H1 (cell line): ENCODE results near the gene XKR8. TPM values are rescaled to one million over a fixed set of nuclear protein-coding genes. Genes with fewer than 3 reads are reported as not detected.

Source experiments
- CTCF ChIA-PET: fragments of 300-600 bp; sonication (Branson Sonifier 250); formaldehyde crosslinking; loops from one replicate; lab custom pipeline; 2021; ENCODE audit not compliant: partially characterized antibody; lab: Charles Lee
- POLR2A ChIA-PET: fragments of 300-600 bp; sonication (Branson Sonifier 250); formaldehyde crosslinking; loops from one replicate; lab custom pipeline; 2021; ENCODE audit warnings: inconsistent platforms; ENCODE audit not compliant: partially characterized antibody; lab: Charles Lee
- DNase-seq, 2 experiments: peaks; one replicate each; pipeline versions ENCODE4 v3.0.0 to v3.0.0-alpha.2; 2010 to 2022; ENCODE audit warnings: low spot score in 2 of 2, low read depth in 1 of 2, mixed read lengths in 1 of 2
- FAIRE-seq: peaks from 2 replicates; lab custom pipeline; 2011; peaks lifted over from hg19 to GRCh38; lab: Jason Lieb, UNC
- H2AFZ ChIP-seq: 2 replicates; pipeline ENCODE4 v1.8.1; 2012; ENCODE audit warnings: low read length, inconsistent platforms
- H2AK5ac ChIP-seq: 2 replicates; pipeline ENCODE4 v1.6.1; 2013; ENCODE audit warnings: low read depth, low read length
- H2BK120ac ChIP-seq: replicated peaks from 2 replicates; pipeline ENCODE3; 2013; ENCODE audit warnings: low read depth, low read length, inconsistent platforms
- H2BK12ac ChIP-seq: 2 replicates; pipeline ENCODE4 v1.6.1; 2013; ENCODE audit warnings: low read depth, low read length
- H2BK15ac ChIP-seq: 2 replicates; pipeline ENCODE4 v1.6.1; 2013; ENCODE audit warnings: low read length
- H2BK20ac ChIP-seq: 2 replicates; pipeline ENCODE4 v1.6.1; 2013; ENCODE audit warnings: low read length
- H2BK5ac ChIP-seq: 2 replicates; pipeline ENCODE4 v1.6.1; 2013; ENCODE audit warnings: low read depth, low read length
- H3K14ac ChIP-seq: 2 replicates; pipeline ENCODE4 v1.6.1; 2013; ENCODE audit warnings: inconsistent platforms; ENCODE audit not compliant: insufficient read length
- H3K18ac ChIP-seq: 2 replicates; pipeline ENCODE4 v1.6.1; 2013; ENCODE audit warnings: low read length; ENCODE audit errors: extremely low read depth
- H3K23ac ChIP-seq: 2 replicates; pipeline ENCODE4 v1.6.1; 2013; ENCODE audit warnings: inconsistent platforms; ENCODE audit not compliant: insufficient read length
- H3K23me2 ChIP-seq: 2 replicates; pipeline ENCODE4 v1.6.1; 2013; ENCODE audit warnings: low read depth, low read length
- H3K27ac ChIP-seq: 2 replicates; pipeline ENCODE4 v1.6.1; 2011; ENCODE audit warnings: low read depth, low read length, inconsistent platforms
- H3K27me3 ChIP-seq, 4 experiments: replicated peaks in 1 of 4; 1 replicate in 1 of 4; 2 replicates in 3 of 4; pipeline versions ENCODE4 v1.6.1 to v1.8.1; 2011 to 2013; ENCODE audit warnings: low read length in 3 of 4, mild to moderate bottlenecking in 3 of 4, inconsistent platforms in 2 of 4, mixed read lengths in 2 of 4, moderate library complexity in 1 of 4; ENCODE audit not compliant: control insufficient read depth in 3 of 4, insufficient read depth in 3 of 4; ENCODE audit errors: extremely low read depth in 1 of 4
- H3K36me3 ChIP-seq, 4 experiments: 2 replicates each; pipeline versions ENCODE4 v1.6.1 to v1.8.1; 2011 to 2013; ENCODE audit warnings: mild to moderate bottlenecking in 4 of 4, low read length in 3 of 4, moderate library complexity in 2 of 4, control low read depth in 1 of 4, inconsistent platforms in 1 of 4; ENCODE audit not compliant: insufficient read depth in 4 of 4, control insufficient read depth in 2 of 4
- H3K4ac ChIP-seq: replicated peaks from 2 replicates; pipeline ENCODE3; 2013; ENCODE audit warnings: low read length, low read depth, mixed read lengths, inconsistent platforms; ENCODE audit not compliant: insufficient read length
- H3K4me1 ChIP-seq, 4 experiments: replicated peaks in 1 of 4; 1 replicate in 1 of 4; 2 replicates in 3 of 4; pipeline versions ENCODE4 v1.6.1 to v1.8.1; 2011 to 2013; ENCODE audit warnings: low read length in 3 of 4, inconsistent platforms in 2 of 4, mixed read lengths in 1 of 4; ENCODE audit not compliant: insufficient read depth in 4 of 4, control insufficient read depth in 3 of 4
- H3K4me2 ChIP-seq, 2 experiments: 2 replicates each; pipeline versions ENCODE4 v1.6.1 to v1.8.1; 2011 to 2013; ENCODE audit warnings: low read depth in 2 of 2, low read length in 2 of 2, control low read depth in 1 of 2, inconsistent platforms in 1 of 2, mild to moderate bottlenecking in 1 of 2; ENCODE audit not compliant: insufficient read depth in 1 of 2
- H3K4me3 ChIP-seq, 4 experiments: fragments of 200-600, 300-600 bp in 1 of 4; sonication (generic), shearing (Covaris generic), sonication (Bioruptor Twin) in 1 of 4; 2 replicates each; pipeline versions ENCODE4 v1.5.1 to v1.8.1; 2011 to 2016; ENCODE audit warnings: low read length in 4 of 4, low read depth in 3 of 4, control low read depth in 2 of 4, inconsistent platforms in 2 of 4, mild to moderate bottlenecking in 2 of 4, mixed read lengths in 1 of 4, moderate library complexity in 1 of 4; ENCODE audit not compliant: insufficient read depth in 2 of 4; ENCODE audit errors: extremely low read depth in 1 of 4
- H3K56ac ChIP-seq: replicated peaks from 2 replicates; pipeline ENCODE3; 2013; ENCODE audit warnings: low read depth, mild to moderate bottlenecking, mixed read lengths, low read length, inconsistent platforms; ENCODE audit not compliant: insufficient read length
- H3K79me1 ChIP-seq: 2 replicates; pipeline ENCODE4 v1.6.1; 2013; ENCODE audit warnings: low read depth, low read length, control low read depth
- H3K79me2 ChIP-seq, 2 experiments: 2 replicates each; pipeline versions ENCODE4 v1.6.1 to v1.8.1; 2012 to 2013; ENCODE audit warnings: low read length in 2 of 2, mild to moderate bottlenecking in 2 of 2, inconsistent platforms in 1 of 2; ENCODE audit not compliant: insufficient read depth in 2 of 2, control insufficient read depth in 1 of 2
- H3K9ac ChIP-seq, 4 experiments: replicated peaks in 1 of 4; 1 replicate in 1 of 4; 2 replicates in 3 of 4; pipeline versions ENCODE4 v1.6.1 to v1.8.1; 2011 to 2013; ENCODE audit warnings: low read depth in 3 of 4, low read length in 3 of 4, control low read depth in 2 of 4, mild to moderate bottlenecking in 2 of 4, moderate library complexity in 2 of 4, inconsistent platforms in 1 of 4; ENCODE audit errors: extremely low read depth in 1 of 4
- H3K9me3 ChIP-seq, 2 experiments: 2 replicates each; pipeline versions ENCODE4 v1.6.1 to v1.8.1; 2012 to 2013; ENCODE audit warnings: mild to moderate bottlenecking in 2 of 2, moderate library complexity in 2 of 2, control low read depth in 1 of 2, inconsistent platforms in 1 of 2, low read depth in 1 of 2, low read length in 1 of 2, mixed read lengths in 1 of 2; ENCODE audit not compliant: insufficient read depth in 2 of 2
- H4K20me1 ChIP-seq, 2 experiments: replicated peaks in 1 of 2; 2 replicates each; pipeline versions ENCODE3 to v1.8.1; 2011 to 2013; ENCODE audit warnings: inconsistent platforms in 2 of 2, low read length in 2 of 2, mild to moderate bottlenecking in 1 of 2; ENCODE audit not compliant: insufficient read depth in 2 of 2, control insufficient read depth in 1 of 2
- H4K5ac ChIP-seq: 2 replicates; pipeline ENCODE4 v1.6.1; 2013; ENCODE audit warnings: low read length, low read depth, mixed read lengths, inconsistent platforms; ENCODE audit not compliant: insufficient read length
- H4K8ac ChIP-seq: 2 replicates; pipeline ENCODE4 v1.8.0; 2013; ENCODE audit warnings: mild to moderate bottlenecking, moderate library complexity, low read length, inconsistent platforms; ENCODE audit not compliant: insufficient read depth; ENCODE audit errors: extremely low read depth
- H4K91ac ChIP-seq: replicated peaks from 2 replicates; pipeline ENCODE3; 2013; ENCODE audit warnings: low read length, mixed read lengths, inconsistent platforms; ENCODE audit not compliant: insufficient read length
- RAD21 ChIP-seq, 2 experiments: IDR thresholded peaks in 1 of 2; conservative IDR thresholded peaks in 1 of 2; 2 replicates each; pipeline ENCODE4 v1.6.1; 2011; ENCODE audit warnings: low read depth in 2 of 2, low read length in 2 of 2, improper control_type of control experiment in 1 of 2, inconsistent platforms in 1 of 2, mild to moderate bottlenecking in 1 of 2, moderate library complexity in 1 of 2
- TAF7 ChIP-seq: optimal IDR thresholded peaks from 2 replicates; pipeline ENCODE3; 2011; ENCODE audit warnings: low read depth, mild to moderate bottlenecking, inconsistent platforms, low read length, moderate library complexity, borderline replicate concordance
- WGBS, 2 experiments: shearing (Covaris generic) in 1 of 2; methylation state at CpG; one replicate each; pipeline versions ENCODE4 v1.1.6 to v1.1.7; 2013 to 2015; ENCODE audit warnings: low lambda C conversion rate in 2 of 2, mixed read lengths in 2 of 2, inconsistent platforms in 1 of 2, low coverage in 1 of 2, missing lambda C conversion rate in 1 of 2; ENCODE audit not compliant: insufficient replicate concordance in 2 of 2, insufficient coverage in 1 of 2, insufficient read length in 1 of 2; ENCODE audit errors: extremely low coverage in 1 of 2, missing lambda C conversion rate in 1 of 2; 5-methylcytosine and 5-hydroxymethylcytosine counted together
- polyA plus RNA-seq, 7 experiments: library from polyadenylated mRNA; depleted of rRNA in 3 of 7; stranded (reverse) in 5 of 7; unstranded in 2 of 7; fragments of >200 nt in 5 of 7; fragments of 200-250 nt in 2 of 7; gene quantifications; 1 replicate in 5 of 7; 2 replicates in 1 of 7; 4 replicates in 1 of 7; pipeline versions ENCODE4 v1.2.1 to v1.2.3, GENCODE V29; 2011 to 2013; ENCODE audit warnings: missing spikeins in 2 of 7, mixed read lengths in 2 of 7
- total RNA-seq: library from RNA; stranded (reverse); fragmentation: NEBNext Ultra II Directional; extraction: Animal tissue kit (Norgen Biotek cat#: 25700); gene quantifications from 2 replicates; pipeline ENCODE4 v1.2.1, GENCODE V29; 2021
- TF ChIP-seq, protein P1 (sequence below), 3 experiments: IDR thresholded peaks; 1 replicate in 2 of 3; 2 replicates in 1 of 3; pipeline versions ENCODE4 v1.5.1 to v1.6.1; 2011; ENCODE audit warnings: low read length in 3 of 3, mild to moderate bottlenecking in 3 of 3, inconsistent platforms in 2 of 3, low read depth in 1 of 3, moderate library complexity in 1 of 3; ENCODE audit not compliant: insufficient read depth in 1 of 3; ENCODE audit errors: control extremely low read depth in 1 of 3

XKR8 gene
- total and polyA plus RNA-seq, 2 of the 8 experiments (the other 6 are each of a cell fraction or from before 2014, with no cell fraction given): 14.2 to 16.3 TPM

DNA sequence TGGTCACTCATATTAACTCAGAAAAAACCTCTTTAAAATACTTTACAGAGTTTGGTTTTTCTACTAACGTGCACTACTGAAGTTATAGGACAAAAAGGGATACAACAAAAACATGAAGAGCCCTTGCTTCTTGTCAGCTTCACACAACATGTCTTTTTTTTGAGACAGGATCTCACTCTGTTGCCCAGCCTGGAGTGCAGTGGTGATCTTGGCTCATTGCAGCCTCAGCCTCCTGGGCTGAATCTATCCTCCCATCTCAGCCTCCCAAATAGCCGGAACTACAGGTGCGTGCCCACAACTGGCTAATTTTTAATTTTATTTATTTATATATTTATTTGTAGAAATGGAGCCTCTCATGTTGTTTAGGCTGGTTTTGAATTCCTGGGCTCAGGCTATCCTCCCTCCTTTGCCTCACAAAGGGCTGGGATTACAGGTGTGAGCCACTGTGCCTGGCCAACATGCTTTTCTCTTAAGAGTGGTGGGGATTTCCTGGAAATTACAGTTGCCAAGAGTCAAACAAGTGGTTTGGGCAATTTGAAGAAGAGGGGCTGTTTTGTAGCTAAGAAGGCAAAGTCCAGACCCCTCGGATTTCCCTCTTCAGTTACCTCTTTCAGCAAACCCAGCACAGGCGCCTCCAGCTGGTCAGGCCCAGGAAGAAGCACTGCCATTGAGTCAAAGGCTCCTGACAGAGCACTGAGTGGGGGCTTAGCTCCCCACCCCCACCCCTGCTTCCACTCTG lies 31.4 kb upstream of the XKR8 start:
- Histone ChIP-seq H3K4ac (no peak overlapping the region), H3K4me3 (no peak overlapping the region), H3K79me2 (no peaks in the 10 kb centered on the region), H3K18ac (no peak overlapping the region), H3K9ac (no peak overlapping the region), H3K4me2 (no peak overlapping the region), H4K91ac (no peak overlapping the region), H2AFZ (no peak overlapping the region), H3K4me1 (peaks cover 0 to 6% (median 2%) of the 10 kb centered on the region in 4 experiments; a peak in 3 of 7 replicates), H3K23ac (no peak overlapping the region), H4K20me1 (no peaks in the 10 kb centered on the region), H2BK5ac (no peak overlapping the region), H3K56ac (no peak overlapping the region), H2BK120ac (no peak overlapping the region), H3K27me3 (no peaks in the 10 kb centered on the region), H2BK12ac (no peak overlapping the region), H2BK20ac (no peak overlapping the region), H2BK15ac (no peak overlapping the region), H4K5ac (no peak overlapping the region), H3K14ac (no peak overlapping the region), H3K9me3 (no peaks in the 10 kb centered on the region), H3K27ac (no peak overlapping the region), H3K79me1 (no peaks in the 10 kb centered on the region), H2AK5ac (no peak overlapping the region), H3K36me3 (no peaks in the 10 kb centered on the region), H4K8ac (no peak overlapping the region), H3K23me2 (no peaks in the 10 kb centered on the region)
- DNase-seq (no peak), FAIRE-seq (no peak)
- WGBS, 2 experiments: 84% methylated on average over 5 of the region's 5 CpGs; no CpG with 5 or more reads in 1 of the 2 experiments
- CTCF ChIA-PET: interaction anchor here (1.2 to 3.7 kb wide), 3 partner anchors 9 to 17 kb away, joined by 3 to 17 read pairs (median 9); no protein-coding TSS in a partner anchor
- POLR2A ChIA-PET: no interaction called here
- TF ChIP-seq TAF7 (no peak), RAD21 (IDR thresholded peaks at IDR 0.05 in 1 of 2, conservative IDR thresholded peaks at IDR 0.05 in 1 of 2; ENCODE audit: low read depth in 2 of 2, low read length in 2 of 2) (peak; percentile 12 to 21; a peak in 2 of 4 replicates)
- TF ChIP-seq, protein P1, sequence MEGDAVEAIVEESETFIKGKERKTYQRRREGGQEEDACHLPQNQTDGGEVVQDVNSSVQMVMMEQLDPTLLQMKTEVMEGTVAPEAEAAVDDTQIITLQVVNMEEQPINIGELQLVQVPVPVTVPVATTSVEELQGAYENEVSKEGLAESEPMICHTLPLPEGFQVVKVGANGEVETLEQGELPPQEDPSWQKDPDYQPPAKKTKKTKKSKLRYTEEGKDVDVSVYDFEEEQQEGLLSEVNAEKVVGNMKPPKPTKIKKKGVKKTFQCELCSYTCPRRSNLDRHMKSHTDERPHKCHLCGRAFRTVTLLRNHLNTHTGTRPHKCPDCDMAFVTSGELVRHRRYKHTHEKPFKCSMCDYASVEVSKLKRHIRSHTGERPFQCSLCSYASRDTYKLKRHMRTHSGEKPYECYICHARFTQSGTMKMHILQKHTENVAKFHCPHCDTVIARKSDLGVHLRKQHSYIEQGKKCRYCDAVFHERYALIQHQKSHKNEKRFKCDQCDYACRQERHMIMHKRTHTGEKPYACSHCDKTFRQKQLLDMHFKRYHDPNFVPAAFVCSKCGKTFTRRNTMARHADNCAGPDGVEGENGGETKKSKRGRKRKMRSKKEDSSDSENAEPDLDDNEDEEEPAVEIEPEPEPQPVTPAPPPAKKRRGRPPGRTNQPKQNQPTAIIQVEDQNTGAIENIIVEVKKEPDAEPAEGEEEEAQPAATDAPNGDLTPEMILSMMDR (IDR thresholded peaks at IDR 0.05; ENCODE audit: control extremely low read depth in 1 of 3, insufficient read depth in 1 of 3, low read depth in 1 of 3, low read length in 3 of 3): peak; percentile 7 to 39 (median 38); a peak in 2 of 4 replicates
